HG02798 (cell line): Measurements from ENCODE around the gene SHB.
"Not testable (repeated sequence)": the region's sequence is repeated elsewhere in the genome, so short reads cannot be mapped to it uniquely, and the experiment has no call there.

ENCODE experiments used
- ATAC-seq: cut with Tn5 transposase; IDR thresholded peaks from one replicate; pipeline ENCODE4 v1.9.1; 2021; ENCODE audit warnings: mild to moderate bottlenecking; ENCODE audit not compliant: unreplicated experiment, poor library complexity

Gene SHB

DNA sequence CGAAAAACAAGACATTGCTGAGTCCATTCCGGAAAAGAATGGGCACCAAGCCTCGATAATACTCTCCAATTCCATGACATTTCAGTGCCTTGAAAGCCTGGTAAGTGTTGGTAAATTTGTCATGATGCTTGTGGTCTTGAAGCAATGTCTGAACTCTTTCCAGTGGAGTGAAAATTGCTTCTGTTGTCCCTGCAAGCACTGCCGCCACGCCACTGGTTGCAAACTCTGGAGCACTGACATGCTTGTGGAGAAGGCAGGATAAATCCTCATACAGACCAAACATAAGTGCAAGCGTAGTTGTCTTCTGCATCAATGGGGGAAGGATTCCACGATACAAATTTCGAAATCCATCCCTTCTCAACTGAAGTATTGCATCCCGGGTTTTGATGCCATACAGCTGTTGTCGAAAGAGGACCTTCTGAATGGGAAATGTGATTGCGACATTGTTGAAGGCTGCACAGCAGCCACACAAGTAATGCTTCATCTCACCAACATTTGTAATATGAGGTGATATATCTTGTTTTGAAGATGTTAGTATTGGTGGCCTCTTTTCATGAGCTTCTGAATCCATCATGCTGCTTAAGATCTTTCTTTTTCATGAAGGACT, 180.9 kb downstream of the SHB start:
- ATAC-seq = not testable (repeated sequence)

DNA sequence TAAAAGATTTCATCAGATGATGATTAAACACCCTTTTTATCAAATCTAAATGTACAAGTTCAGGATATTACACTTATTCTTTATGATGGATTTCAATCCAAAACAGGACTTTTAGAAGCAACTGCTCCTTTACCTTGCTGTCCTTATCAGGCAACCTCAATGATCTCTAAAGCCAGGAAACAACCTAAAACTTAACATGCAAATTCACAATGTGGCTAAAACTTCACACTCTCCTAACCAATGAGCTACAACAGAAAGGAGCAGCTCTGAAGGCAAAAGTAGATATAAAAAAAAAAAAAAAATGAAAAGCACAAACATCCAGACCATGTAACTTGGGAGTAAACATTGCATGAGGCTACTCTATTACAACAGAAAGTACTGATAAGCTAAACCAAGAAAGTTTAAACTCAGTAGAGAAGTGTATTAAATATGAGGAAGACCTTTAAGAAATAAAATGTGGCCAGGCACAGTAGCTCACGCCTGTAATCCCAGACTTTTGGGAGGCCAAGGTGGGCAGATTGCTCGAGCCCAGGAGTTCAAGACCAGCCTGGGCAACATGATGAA, 188.0 kb downstream of the SHB start:
- ATAC-seq = peak; percentile 42

DNA sequence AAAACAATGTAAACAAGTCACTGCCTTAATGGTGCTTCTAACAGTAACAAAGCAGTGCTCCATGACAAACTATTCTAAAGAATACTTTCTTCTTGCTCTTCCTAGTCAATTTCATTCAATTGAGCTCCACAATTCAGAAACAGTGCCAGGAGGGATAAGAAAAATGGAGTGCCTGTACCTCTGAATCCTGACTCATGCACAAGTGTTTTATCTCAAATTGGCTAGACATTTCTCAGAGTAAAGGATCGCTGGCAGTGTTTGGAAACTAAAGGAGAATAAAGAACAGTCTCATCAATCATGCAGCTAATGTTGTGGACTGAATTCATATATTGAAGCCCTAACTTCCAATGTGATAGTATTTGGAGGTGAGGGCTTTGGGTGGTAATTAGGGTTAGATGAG, 192.7 kb downstream of the SHB start:
- ATAC-seq = no peak

DNA sequence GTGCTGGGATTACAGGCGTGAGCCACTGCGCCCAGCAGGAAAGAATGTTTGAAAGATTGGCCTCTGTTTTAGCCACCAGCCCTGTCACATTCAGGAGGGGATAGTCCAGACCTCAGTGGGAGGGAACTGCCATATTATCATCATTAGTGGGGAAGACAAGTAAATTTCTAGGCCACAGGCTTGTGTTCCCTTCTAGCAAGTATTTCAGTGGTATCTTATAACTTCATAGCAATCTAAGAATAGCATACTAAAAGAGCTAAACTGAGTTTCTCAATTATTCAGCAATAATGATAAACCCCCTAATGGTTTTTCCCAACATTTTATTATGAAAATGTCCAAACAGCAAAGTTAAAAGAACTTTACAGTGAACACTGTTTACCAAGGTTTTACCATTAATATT, 195.1 kb downstream of the SHB start:
- ATAC-seq = no peak

DNA sequence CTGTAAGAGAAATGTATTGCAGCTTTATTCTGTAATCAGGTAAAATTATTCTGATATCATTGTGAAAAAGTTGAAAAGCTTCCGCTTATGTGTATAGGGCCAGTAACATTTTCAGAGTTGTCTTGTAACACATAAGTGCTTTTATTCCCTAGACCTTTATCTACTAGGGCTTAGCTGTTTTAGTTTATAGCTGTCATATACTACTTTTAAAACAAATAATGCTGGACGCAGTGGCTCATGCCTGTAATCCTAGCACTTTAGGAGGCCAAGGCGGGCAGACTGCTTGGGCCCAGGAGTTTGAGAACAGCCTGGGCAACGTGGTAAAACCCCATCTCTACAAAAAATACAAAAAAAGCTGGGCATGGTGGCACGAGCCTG, 198.2 kb downstream of the SHB start:
- ATAC-seq = no peak

DNA sequence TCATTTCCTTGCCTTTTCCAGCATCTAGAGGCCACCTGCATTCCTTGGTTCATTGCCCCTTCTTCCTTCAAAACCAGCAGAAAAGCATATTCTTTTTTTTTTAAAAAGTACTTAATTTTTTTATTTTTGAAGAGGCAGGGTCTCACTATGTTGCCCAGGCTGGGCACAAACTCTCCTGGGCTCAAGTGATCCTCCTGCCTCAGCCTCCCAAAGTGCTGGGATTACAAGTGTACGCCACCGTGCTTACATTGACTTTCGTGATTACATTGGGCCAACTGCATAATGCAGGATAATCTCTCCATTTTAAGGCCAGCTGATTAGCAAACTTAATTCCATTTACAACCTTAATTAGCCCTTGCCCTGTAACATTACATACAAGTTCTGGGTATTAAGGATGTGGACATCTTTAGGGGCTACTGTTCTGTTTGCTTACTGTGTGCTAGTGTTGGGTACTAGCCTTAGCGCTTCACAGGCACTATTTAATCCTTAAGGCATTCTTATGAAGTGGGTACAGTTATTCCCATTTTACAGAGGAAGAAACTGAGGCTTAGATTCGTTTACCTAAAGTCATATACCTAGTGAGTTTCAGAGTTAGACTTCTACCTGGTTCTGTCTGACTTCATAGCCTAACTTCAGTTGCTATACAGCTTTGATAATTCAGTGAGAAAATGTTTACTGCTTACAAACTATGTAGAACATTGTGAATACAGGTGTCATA, 198.8 kb downstream of the SHB start:
- ATAC-seq = no peak
